NCI-H526 (cell line): ENCODE results near the gene BRWD1.

ENCODE experiments used
- DNase-seq, 2 experiments: peaks; one replicate each; lab custom pipeline; 2025; lab: John Stamatoyannopoulos, UW

Gene BRWD1

GRCh38 chr21:39197448-39198233 is 115.8 kb downstream of the BRWD1 start:
- no peak for DNase-seq

- no peak for DNase-seq
These were observed 116.6 kb downstream of the BRWD1 start for GRCh38 chr21:39196838-39197237.

- DNase-seq = no peak
These were observed 117.1 kb downstream of the BRWD1 start for GRCh38 chr21:39196310-39196709.

- no peak for DNase-seq
These were observed 120.1 kb downstream of the BRWD1 start for GRCh38 chr21:39193380-39193779.

- DNase-seq = no peak
These were observed 123.4 kb downstream of the BRWD1 start for GRCh38 chr21:39189857-39190604.

- no peak for DNase-seq
These were observed 124.8 kb downstream of the BRWD1 start for GRCh38 chr21:39188521-39189139.

- DNase-seq = no peak
These were observed 126.3 kb downstream of the BRWD1 start for GRCh38 chr21:39187141-39187540.

- no peak for DNase-seq
These were observed 126.8 kb downstream of the BRWD1 start for GRCh38 chr21:39186676-39187075.

- no peak for DNase-seq
These were observed 128.3 kb downstream of the BRWD1 start for GRCh38 chr21:39185157-39185556.

GRCh38 chr21:39184050-39184980 is 129.1 kb downstream of the BRWD1 start:
- peak in 1 of 2 experiments; percentile 20 for DNase-seq

- peak; percentile 88 to 97 for DNase-seq
These were observed 130.0 kb downstream of the BRWD1 start, which contains the start of gene PSMG1 for GRCh38 chr21:39183272-39184049. Gene PSMG1 (minus strand): TSS chr21:39183451. CDS start chr21:39183385, 66 bp downstream.

- DNase-seq = peak in 1 of 2 experiments; percentile 44
These were observed 130.8 kb downstream of the BRWD1 start for GRCh38 chr21:39182484-39183271.

- no peak for DNase-seq
These were observed 131.4 kb downstream of the BRWD1 start for GRCh38 chr21:39182016-39182415.

- no peak for DNase-seq
These were observed 132.1 kb downstream of the BRWD1 start for GRCh38 chr21:39181205-39181818.

- DNase-seq = no peak
These were observed 132.9 kb downstream of the BRWD1 start for GRCh38 chr21:39180429-39181019.

- DNase-seq = no peak
These were observed 135.0 kb downstream of the BRWD1 start for GRCh38 chr21:39178421-39178820.

GRCh38 chr21:39176271-39176709 is 137.1 kb downstream of the BRWD1 start:
- no peak for DNase-seq

- no peak for DNase-seq
These were observed 137.8 kb downstream of the BRWD1 start for GRCh38 chr21:39175665-39176064.

GRCh38 chr21:39175154-39175553 is 138.3 kb downstream of the BRWD1 start:
- DNase-seq = peak in 1 of 2 experiments; percentile 12
